ENCODE measurements around the gene USP24.

USP24 gene

GRCh38 chr1:55170426-55170825 is 44.7 kb downstream of the USP24 start:
- no peak for TF ChIP-seq CTCF (IDR thresholded peaks at IDR 0.05; ENCODE audit: low read depth, low read length)
- no peak for DNase-seq (ENCODE audit: extremely low read depth, low read depth)

- no peak for DNase-seq (ENCODE audit: extremely low read depth, low read depth)
These were observed 46.0 kb downstream of the USP24 start for GRCh38 chr1:55169126-55169525.

GRCh38 chr1:55168353-55168752 is 46.8 kb downstream of the USP24 start:
- no peak for TF ChIP-seq CTCF (IDR thresholded peaks at IDR 0.05; ENCODE audit: low read depth, low read length)
- DNase-seq (ENCODE audit: extremely low read depth, low read depth), result no peak

More at GRCh38 chr1:55169126-55169525, 46.0 kb downstream of the USP24 start:
- no peak for TF ChIP-seq CTCF (IDR thresholded peaks at IDR 0.05; ENCODE audit: low read depth, low read length)

- no peak for DNase-seq (ENCODE audit: extremely low read depth, low read depth)
- no peak for TF ChIP-seq CTCF (IDR thresholded peaks at IDR 0.05; ENCODE audit: low read depth, low read length)
These were observed 47.8 kb downstream of the USP24 start for GRCh38 chr1:55167224-55167871.

- TF ChIP-seq CTCF (IDR thresholded peaks at IDR 0.05; ENCODE audit: low read depth, low read length), result no peak
These were observed 50.3 kb downstream of the USP24 start for GRCh38 chr1:55164906-55165305.

GRCh38 chr1:55159571-55159970 is 55.6 kb downstream of the USP24 start:
- no peak for TF ChIP-seq CTCF (IDR thresholded peaks at IDR 0.05; ENCODE audit: low read depth, low read length)
- DNase-seq (ENCODE audit: extremely low read depth, low read depth), result no peak

More at GRCh38 chr1:55164906-55165305, 50.3 kb downstream of the USP24 start:
- no peak for DNase-seq (ENCODE audit: extremely low read depth, low read depth)

GRCh38 chr1:55156608-55157007 is 58.6 kb downstream of the USP24 start:
- DNase-seq (ENCODE audit: extremely low read depth, low read depth), result no peak
- TF ChIP-seq CTCF (IDR thresholded peaks at IDR 0.05; ENCODE audit: low read depth, low read length), result no peak
